Medulla oblongata (tissue), 1 donor: ENCODE results near the gene FGF19.

Source experiments
- DNase-seq: peaks from one replicate; pipeline ENCODE4 v3.0.0-alpha.2; 2015; ENCODE audit errors: extremely low spot score

FGF19 gene

DNA sequence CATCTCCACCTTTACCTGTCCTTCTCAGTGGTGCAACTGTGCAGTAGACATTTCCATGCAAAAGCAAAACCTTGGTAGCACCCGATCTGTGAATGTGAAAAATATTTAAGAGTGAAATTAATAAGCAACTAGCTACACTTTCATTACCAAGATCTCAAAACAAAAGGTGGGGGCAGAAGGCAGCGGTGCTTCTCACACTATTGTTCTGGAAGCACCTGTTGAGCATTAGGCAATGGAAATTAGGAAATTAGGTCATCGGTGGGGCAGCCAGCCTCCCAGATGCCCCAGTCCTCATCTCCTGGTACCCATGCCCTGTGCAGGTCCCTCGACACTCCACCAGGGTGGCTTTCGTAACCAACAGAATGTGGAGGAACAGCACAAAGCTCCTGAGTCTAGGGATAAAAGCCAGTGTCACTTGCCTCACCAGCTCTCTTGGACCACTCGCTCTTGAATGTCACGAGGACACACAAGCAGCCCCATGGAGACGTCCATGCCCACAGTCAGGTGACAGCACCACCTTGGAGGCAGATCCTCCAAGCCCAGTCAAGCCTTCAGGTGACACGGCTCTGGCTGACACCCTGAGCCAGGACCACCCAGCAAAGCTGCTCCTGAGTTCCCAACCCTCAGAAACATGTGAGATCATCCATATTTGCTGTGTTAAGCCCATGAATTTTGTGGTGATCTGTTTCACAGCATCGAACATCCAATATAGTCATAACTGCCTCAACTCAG is 31.9 kb downstream of the FGF19 start:
- no peak for DNase-seq

DNA sequence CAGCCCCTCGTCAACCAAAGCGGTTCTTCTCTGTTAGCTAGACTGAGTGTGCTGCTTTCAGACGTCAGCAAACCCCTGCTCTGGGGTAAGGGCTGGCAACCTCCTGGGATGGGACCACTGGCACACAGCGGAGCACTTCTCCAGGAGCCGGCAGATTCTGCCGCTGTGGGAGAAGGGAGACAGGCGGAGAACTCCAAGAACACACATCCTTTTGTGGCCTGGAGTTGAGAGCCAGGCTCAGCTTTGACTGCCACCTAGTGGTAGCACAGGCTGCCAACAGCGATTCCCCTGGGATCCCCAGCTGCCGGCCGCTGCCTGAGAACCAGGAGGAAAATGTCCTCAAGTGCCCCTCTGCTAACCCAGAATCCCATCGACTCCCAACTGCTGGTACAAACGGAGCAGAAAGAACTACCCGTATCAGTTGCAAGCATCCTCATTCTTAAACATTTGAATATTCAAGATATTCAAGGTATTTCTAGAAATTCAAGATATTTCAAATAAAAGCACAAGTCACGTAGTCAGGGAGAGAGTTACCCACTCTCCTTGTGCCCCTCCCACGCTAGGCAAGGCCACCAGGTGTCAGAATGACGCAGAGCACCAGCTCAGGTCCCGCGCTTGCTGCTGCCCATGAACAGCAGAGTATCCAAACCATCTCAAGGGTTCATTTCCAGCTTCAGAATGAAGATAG is 33.5 kb downstream of the FGF19 start:
- peak; percentile 92 for DNase-seq

- no peak for DNase-seq
Observed at GRCh38 chr11:69669486-69669885, 34.3 kb downstream of the FGF19 start.

- no peak for DNase-seq
Observed at GRCh38 chr11:69667619-69668604, 35.9 kb downstream of the FGF19 start.

DNA sequence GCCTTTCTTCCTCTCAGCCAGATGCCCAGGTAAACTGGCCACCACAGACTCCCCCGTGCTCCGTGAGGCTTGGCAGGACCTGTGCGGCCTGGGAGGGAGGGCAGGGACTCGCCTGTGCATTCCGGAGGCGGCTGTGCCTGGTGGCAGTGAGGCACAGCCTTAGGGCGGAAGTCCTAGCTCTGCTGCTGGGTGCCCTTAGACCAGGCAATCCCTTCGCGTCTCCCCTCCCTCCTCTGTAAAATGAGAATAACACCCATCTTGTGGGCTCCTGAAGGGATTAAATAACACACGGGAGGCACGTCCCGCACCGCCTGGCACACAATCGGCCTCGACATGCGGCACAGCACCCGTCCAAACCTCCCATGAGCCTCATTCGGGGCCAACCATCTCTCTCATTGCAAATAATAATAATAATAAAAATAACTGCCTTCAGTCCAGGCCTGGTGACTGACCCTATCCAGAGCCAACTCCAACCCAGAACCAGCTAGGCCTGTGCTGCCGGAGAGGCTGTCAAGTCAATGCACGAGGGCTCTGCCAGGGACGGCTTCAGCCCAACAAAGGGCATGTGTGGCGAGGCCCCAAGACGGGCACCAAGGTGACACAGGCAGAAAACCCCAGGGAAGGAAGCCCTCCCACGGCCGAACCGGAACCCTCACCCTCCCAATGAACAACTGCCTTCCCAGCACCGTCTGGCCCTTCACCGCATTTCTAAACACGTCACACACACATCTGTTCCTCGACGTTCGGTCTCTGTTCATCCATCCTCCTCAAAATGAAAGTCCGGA is 36.9 kb downstream of the FGF19 start:
- DNase-seq, result no peak

DNA sequence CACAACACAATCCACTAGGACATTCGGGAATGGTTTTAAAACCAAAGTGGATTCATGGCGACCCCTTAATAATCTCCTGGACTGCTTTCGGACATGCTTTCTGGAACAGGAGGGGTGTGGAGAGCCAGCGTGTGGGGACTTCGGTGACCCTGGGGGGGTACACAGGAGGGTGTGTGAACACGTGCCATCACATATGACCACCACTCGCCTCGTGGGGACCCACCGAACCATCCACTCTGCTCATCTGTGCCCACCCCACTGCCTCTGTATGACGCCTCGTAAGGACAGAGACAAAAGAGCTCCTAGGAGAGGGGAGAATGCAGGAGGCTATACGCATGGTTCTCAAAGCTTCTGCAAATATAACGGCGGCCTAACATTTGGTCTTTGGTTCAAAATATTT is 37.6 kb downstream of the FGF19 start:
- no peak for DNase-seq

DNA sequence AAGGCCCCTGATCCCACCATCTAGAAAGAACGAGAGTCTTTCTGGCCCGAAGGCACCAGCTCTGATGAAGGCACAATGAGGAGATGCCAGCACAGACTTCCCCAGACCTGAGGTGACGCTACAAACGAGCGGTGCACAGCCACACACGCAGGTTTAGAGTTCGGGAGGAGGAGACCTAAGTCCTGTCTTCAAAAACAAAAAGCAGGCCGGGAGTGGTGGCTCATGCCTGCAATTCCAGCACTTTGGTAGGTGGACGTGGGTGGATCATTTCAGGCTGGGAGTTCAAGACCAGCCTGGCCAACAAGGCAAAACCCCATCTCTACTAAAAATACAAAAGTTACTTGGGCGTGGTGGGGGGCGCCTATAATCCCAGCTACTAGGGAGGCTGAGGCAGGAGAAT is 38.2 kb downstream of the FGF19 start:
- DNase-seq, result no peak

- no peak for DNase-seq
Observed at GRCh38 chr11:69664901-69665300, 38.9 kb downstream of the FGF19 start.

- no peak for DNase-seq
Observed at GRCh38 chr11:69664103-69664775, 39.6 kb downstream of the FGF19 start.

GRCh38 chr11:69663326-69663725 is 40.5 kb downstream of the FGF19 start:
- DNase-seq, result no peak

- DNase-seq, result no peak
Observed at GRCh38 chr11:69662806-69663205, 41.0 kb downstream of the FGF19 start.

- peak; percentile 53 for DNase-seq
Observed at GRCh38 chr11:69662021-69662698, 41.7 kb downstream of the FGF19 start.

DNA sequence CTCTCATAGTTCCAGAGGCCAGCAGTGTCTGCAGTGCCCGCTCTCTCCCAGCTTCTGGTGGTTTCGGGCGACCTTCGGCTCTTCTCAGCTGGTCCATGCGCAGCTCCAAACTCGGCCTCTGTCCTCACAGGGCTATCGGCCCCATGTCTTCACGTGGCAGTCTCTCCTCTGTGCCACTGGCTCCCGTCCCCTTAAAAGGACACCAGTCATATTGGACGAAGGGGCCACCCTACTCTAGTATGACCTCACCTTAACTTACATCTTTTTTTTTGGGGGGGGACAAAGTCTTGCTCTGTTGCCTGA is 42.5 kb downstream of the FGF19 start:
- no peak for DNase-seq

GRCh38 chr11:69660001-69660500 is 43.8 kb downstream of the FGF19 start:
- no peak for DNase-seq

DNA sequence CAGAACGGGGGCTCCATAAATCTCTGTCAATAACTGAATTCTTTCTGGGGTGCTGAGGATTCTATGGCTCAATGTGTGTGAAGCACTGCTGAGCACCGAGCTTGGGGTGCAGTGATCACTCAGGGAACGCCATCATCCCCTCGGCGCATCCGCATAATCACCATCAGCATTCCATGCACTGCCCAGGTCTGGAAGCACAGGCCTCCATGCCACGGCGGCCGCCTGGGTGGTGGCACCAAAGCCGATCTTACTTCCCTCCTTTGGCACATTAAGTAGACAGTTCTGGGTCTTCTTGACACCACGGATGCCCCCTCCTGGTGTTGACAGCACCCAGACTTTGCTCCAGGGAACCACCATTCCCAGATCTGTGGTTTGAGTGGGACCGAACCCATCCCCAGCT is 44.2 kb downstream of the FGF19 start:
- no peak for DNase-seq

DNA sequence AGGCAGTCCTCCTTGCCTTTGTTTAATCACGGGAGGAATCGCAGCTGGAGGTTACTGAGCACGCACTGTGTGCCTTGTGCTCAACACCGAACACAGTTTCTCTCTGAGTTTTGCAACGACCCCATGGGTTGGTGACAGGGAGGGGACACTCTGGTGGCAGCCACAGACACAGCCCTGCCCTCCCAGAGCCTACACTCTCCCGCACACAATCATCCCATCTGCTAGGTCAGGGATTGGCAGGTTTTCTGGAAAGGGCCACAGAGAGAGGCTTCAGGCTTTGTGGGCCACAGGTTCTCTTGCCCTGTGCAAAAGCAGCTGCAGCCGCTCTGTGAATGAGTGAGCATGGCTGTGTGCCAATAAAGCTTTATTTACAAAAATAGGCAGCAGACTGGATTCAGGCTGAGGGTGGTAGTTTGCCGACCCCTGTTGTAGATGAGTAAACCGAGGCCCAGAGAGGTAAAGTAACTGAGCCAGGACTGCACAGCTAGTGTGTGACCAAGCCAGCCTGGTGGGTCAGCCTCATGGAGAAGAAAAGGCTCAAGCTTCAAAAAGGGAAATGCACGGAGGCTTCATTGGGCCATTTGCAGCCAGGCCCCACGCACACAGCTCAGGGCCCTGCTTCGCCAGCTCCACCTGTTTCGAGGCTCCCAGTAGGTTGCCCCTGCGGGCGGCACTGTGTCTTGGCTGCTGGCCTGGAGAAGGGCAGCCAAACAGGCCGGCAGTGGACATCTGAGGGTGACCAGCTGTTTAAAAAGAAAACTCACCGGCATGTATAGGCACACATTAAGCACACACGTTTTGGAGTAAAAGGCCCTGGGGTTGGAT is 45.0 kb downstream of the FGF19 start:
- DNase-seq, result no peak

GRCh38 chr11:69657911-69658625 is 45.8 kb downstream of the FGF19 start:
- no peak for DNase-seq

DNA sequence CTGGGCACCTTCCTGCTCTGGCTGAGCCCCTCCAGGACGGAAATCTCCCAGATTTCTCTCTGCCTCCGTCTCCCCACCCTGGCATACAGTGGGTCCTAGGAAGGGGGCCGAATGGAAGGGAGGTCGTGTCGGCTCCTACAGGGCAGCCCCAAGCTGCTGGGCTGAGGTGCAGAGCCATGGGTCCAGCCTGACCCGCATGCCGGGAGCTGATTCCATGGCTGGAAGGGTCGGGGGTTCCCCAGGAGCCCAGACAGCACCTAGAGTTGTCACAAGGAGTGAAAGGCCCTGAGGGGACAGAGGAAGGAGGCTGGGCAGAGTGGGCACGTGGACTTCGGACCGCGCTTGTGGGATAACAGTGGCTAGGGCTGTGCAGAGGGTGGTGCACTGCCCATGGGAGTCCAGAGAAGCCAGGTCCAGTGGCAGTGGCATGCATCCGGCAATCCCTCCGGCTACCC is 46.3 kb downstream of the FGF19 start:
- DNase-seq, result no peak
